WTC11 (cell line): ENCODE data around the gene ZNF800. TPM values are rescaled to one million over a fixed set of nuclear protein-coding genes. Genes with fewer than 3 reads are reported as not detected.
A peak's percentile ranks its signal among the peaks of the same experiment; 100 is the strongest.

Experiments
- ATAC-seq: fragments of 200-7000 bp; cut with Tn5 transposase; 2 replicates; pipeline ENCODE4 v1.10.0; 2021; ENCODE audit warnings: mild to moderate bottlenecking, moderate library complexity
- Bru-seq: library from RNA; stranded (reverse); fragments of 400-500 nt; gene quantifications from one replicate; lab custom pipeline; 2021; lab: Mats Ljungman, UMichigan
- CTCF ChIA-PET: fragments of 300-600 bp; sonication (Branson Sonifier 250); formaldehyde crosslinking; loops from one replicate; lab custom pipeline; 2021; ENCODE audit warnings: antibody characterized with exemption; lab: Charles Lee
- POLR2A ChIA-PET: fragments of 350-600 bp; sonication (Branson Sonifier 250); formaldehyde crosslinking; loops from one replicate; lab custom pipeline; 2021; ENCODE audit warnings: antibody characterized with exemption; lab: Charles Lee
- DNase-seq: peaks from one replicate; pipeline ENCODE4 v3.0.0; 2021; ENCODE audit warnings: low spot score
- H3K27ac Mint-ChIP-seq: 2 replicates; pipeline ENCODE4 v1.8.0; 2021; ENCODE audit warnings: mixed read lengths
- H3K27me3 Mint-ChIP-seq: 2 replicates; pipeline ENCODE4 v1.8.0; 2021; ENCODE audit warnings: low read depth, mild to moderate bottlenecking, moderate library complexity, mixed read lengths
- H3K36me3 Mint-ChIP-seq: 2 replicates; pipeline ENCODE4 v1.8.0; 2021; ENCODE audit warnings: mixed read lengths
- H3K4me1 Mint-ChIP-seq: 2 replicates; pipeline ENCODE4 v1.8.0; 2022; ENCODE audit warnings: mixed read lengths
- H3K4me3 Mint-ChIP-seq: 2 replicates; pipeline ENCODE4 v1.8.0; 2021; ENCODE audit warnings: mild to moderate bottlenecking, moderate library complexity, mixed read lengths
- H3K9me3 Mint-ChIP-seq: 2 replicates; pipeline ENCODE4 v1.8.0; 2021; ENCODE audit warnings: mixed read lengths
- ARID4B ChIP-seq: sonication (generic); formaldehyde crosslinking; IDR thresholded peaks from 2 replicates; pipeline ENCODE4 v1.8.0; 2023; ENCODE audit warnings: missing genetic modification reagents, mild to moderate bottlenecking, borderline replicate concordance
- CREM ChIP-seq: sonication (generic); formaldehyde crosslinking; IDR thresholded peaks from 2 replicates; pipeline ENCODE4 v1.8.1; 2022; ENCODE audit warnings: mild to moderate bottlenecking, missing genetic modification reagents, moderate library complexity
- ETV6 ChIP-seq: sonication (generic); formaldehyde crosslinking; IDR thresholded peaks from 2 replicates; pipeline ENCODE4 v1.8.1; 2022; ENCODE audit warnings: mild to moderate bottlenecking, missing genetic modification reagents
- FOXK1 ChIP-seq: sonication (generic); formaldehyde crosslinking; IDR thresholded peaks from 2 replicates; pipeline ENCODE4 v1.8.0; 2022; ENCODE audit warnings: mild to moderate bottlenecking, moderate library complexity, missing genetic modification reagents
- FOXP1 ChIP-seq: sonication (generic); formaldehyde crosslinking; IDR thresholded peaks from 2 replicates; pipeline ENCODE4 v1.8.0; 2022; ENCODE audit warnings: missing genetic modification reagents, mild to moderate bottlenecking, moderate library complexity, borderline replicate concordance
- FOXP4 ChIP-seq: sonication (generic); formaldehyde crosslinking; IDR thresholded peaks from 2 replicates; pipeline ENCODE4 v1.8.0; 2022; ENCODE audit warnings: mild to moderate bottlenecking, missing genetic modification reagents
- GABPB1 ChIP-seq: sonication (generic); formaldehyde crosslinking; IDR thresholded peaks from 2 replicates; pipeline ENCODE4 v1.8.1; 2023; ENCODE audit warnings: mild to moderate bottlenecking, missing genetic modification reagents
- HMGXB4 ChIP-seq: sonication (generic); formaldehyde crosslinking; IDR thresholded peaks from 2 replicates; pipeline ENCODE4 v1.8.1; 2023; ENCODE audit warnings: mild to moderate bottlenecking, moderate library complexity, missing genetic modification reagents
- KAT7 ChIP-seq: sonication (generic); formaldehyde crosslinking; IDR thresholded peaks from 2 replicates; pipeline ENCODE4 v1.8.1; 2023; ENCODE audit warnings: missing genetic modification reagents, mild to moderate bottlenecking, borderline replicate concordance
- MAX ChIP-seq: sonication (generic); formaldehyde crosslinking; IDR thresholded peaks from 2 replicates; pipeline ENCODE4 v1.8.0; 2022; ENCODE audit warnings: mild to moderate bottlenecking, missing genetic modification reagents
- NFATC4 ChIP-seq: fragments of 250-450 bp; sonication (Bioruptor Pico); IDR thresholded peaks from 2 replicates; pipeline ENCODE4 v1.9.0; 2021; ENCODE audit warnings: mild to moderate bottlenecking
- PREB ChIP-seq: sonication (generic); formaldehyde crosslinking; IDR thresholded peaks from 2 replicates; pipeline ENCODE4 v1.8.1; 2022; ENCODE audit warnings: mild to moderate bottlenecking, missing genetic modification reagents, moderate library complexity, borderline replicate concordance
- RELA ChIP-seq: sonication (generic); formaldehyde crosslinking; IDR thresholded peaks from 2 replicates; pipeline ENCODE4 v1.8.1; 2022; ENCODE audit warnings: missing genetic modification reagents, mild to moderate bottlenecking, borderline replicate concordance
- USF1 ChIP-seq: sonication (generic); formaldehyde crosslinking; IDR thresholded peaks from 2 replicates; pipeline ENCODE4 v1.8.0; 2022; ENCODE audit warnings: mild to moderate bottlenecking, missing genetic modification reagents
- USF2 ChIP-seq: sonication (generic); formaldehyde crosslinking; IDR thresholded peaks from 2 replicates; pipeline ENCODE4 v1.8.1; 2023; ENCODE audit warnings: mild to moderate bottlenecking, missing genetic modification reagents, moderate library complexity
- long read RNA-seq, 3 experiments: library from RNA in 1 of 3; library from capped mRNA in 1 of 3; library from polyadenylated mRNA in 1 of 3; unstranded in 2 of 3; stranded (forward) in 1 of 3; transcript quantifications; one replicate each; pipeline ENCODE4 v2.0.0, GENCODE V29; 2021
- total RNA-seq: library from RNA; stranded (reverse); gene quantifications from 3 replicates; pipeline ENCODE4 v1.2.3, GENCODE V29; 2021

ZNF800 gene
- total RNA-seq (5.7 to 7.0 TPM (median 6.2 TPM) in 3 replicates), Bru-seq, nascent RNA (percentile 79 among the genes with signal in this experiment)
- long read RNA-seq, experiment 1, full-length matches to known transcripts = 4 of 20 reads
- long read RNA-seq, experiment 1, partial matches to known transcripts = 8 of 20 reads
- long read RNA-seq, experiment 1, other reads (novel, unspliced or antisense) = 8 of 20 reads
- long read RNA-seq, experiment 2, full-length matches to known transcripts = 2 of 3 reads
- long read RNA-seq, experiment 2, partial matches to known transcripts = 1 of 3 reads
- long read RNA-seq, experiment 2, other reads (novel, unspliced or antisense) = 0 of 3 reads
- long read RNA-seq, experiment 3 = 0 reads

GRCh38 chr7:127392566-127393367 is at the start of gene ZNF800:
ZNF800 (minus strand) TSS chr7:127392708; CDS start chr7:127391557, 1,151 bp downstream.
- TF ChIP-seq FOXP4 (CRISPR knock-in tag) (0 out of 2 replicates have a peak, but pooled peaks have one; percentile 15), KAT7 (CRISPR knock-in tag) (no peak), CREM (CRISPR knock-in tag) (peak; percentile 27; the same call in 1 of the 2 replicates), FOXP1 (CRISPR knock-in tag) (0 out of 2 replicates have a peak, but pooled peaks have one; percentile 31), MAX (peak; percentile 77), HMGXB4 (CRISPR knock-in tag) (no peak), PREB (CRISPR knock-in tag) (0 out of 2 replicates have a peak, but pooled peaks have one; percentile 38), ARID4B (peak; percentile 15; the same call in 1 of the 2 replicates), NFATC4 (CRISPR knock-in tag) (no peak), RELA (CRISPR knock-in tag) (0 out of 2 replicates have a peak, but pooled peaks have one; percentile 69), USF1 (CRISPR knock-in tag) (peak; percentile 85), ETV6 (CRISPR knock-in tag) (0 out of 2 replicates have a peak, but pooled peaks have one; percentile 39), USF2 (CRISPR knock-in tag) (peak; percentile 85), FOXK1 (CRISPR knock-in tag) (0 out of 2 replicates have a peak, but pooled peaks have one; percentile 8), GABPB1 (peak; percentile 48)
- Mint-ChIP-seq H3K27me3 (peaks cover 62% of the 10 kb centered on the region), H3K36me3 (peaks cover 4% of the 10 kb centered on the region; the same call in 1 of the 2 replicates), H3K9me3 (no peaks in the 10 kb centered on the region), H3K4me1 (peaks cover 12% of the 10 kb centered on the region), H3K4me3 (peak within 1 kb of the TSS; percentile 96), H3K27ac (no peak within 1 kb of the TSS)
- POLR2A ChIA-PET = interaction anchor here (2.1 kb wide), 1 partner anchor 45 kb away, joined by 6 read pairs; no protein-coding TSS in a partner anchor
- ATAC-seq (peak; percentile 87), DNase-seq (peak; percentile 73)
- CTCF ChIA-PET = interaction anchor here (0.8 to 2.8 kb wide), 5 partner anchors 13 to 112 kb away, joined by 3 to 13 read pairs (median 4); no protein-coding TSS in a partner anchor
